NCI-H1436 treated with DMSO at 0.1 percent for 48 hours (cell line): Measurements from ENCODE around the gene MCOLN1.
A peak's percentile ranks its signal among the peaks of the same experiment; 100 is the strongest.

ENCODE experiments used
- DNase-seq: peaks from one replicate; lab custom pipeline; 2025; lab: John Stamatoyannopoulos, UW

Gene MCOLN1

GRCh38 chr19:7522072-7522922 is at the start of gene MCOLN1:
TSS of gene MCOLN1 (plus strand) at chr19:7522624. CDS start at chr19:7522751, 127 bp downstream.
- peak; percentile 57 for DNase-seq

GRCh38 chr19:7475665-7476064 is 46.8 kb upstream of the MCOLN1 start:
- no peak for DNase-seq

- no peak for DNase-seq
Observed at GRCh38 chr19:7476241-7476640, 46.2 kb upstream of the MCOLN1 start.

GRCh38 chr19:7476777-7477494 is 45.5 kb upstream of the MCOLN1 start:
- DNase-seq, result no peak

- no peak for DNase-seq
Observed at GRCh38 chr19:7477758-7478157, 44.7 kb upstream of the MCOLN1 start.

GRCh38 chr19:7478173-7478842 is 44.1 kb upstream of the MCOLN1 start:
- DNase-seq, result no peak

GRCh38 chr19:7478843-7479227 is 43.6 kb upstream of the MCOLN1 start:
- no peak for DNase-seq

- no peak for DNase-seq
Observed at GRCh38 chr19:7480222-7480969, 42.0 kb upstream of the MCOLN1 start.

- DNase-seq, result no peak
Observed at GRCh38 chr19:7480970-7481255, 41.5 kb upstream of the MCOLN1 start.

GRCh38 chr19:7482584-7483439 is 39.6 kb upstream of the MCOLN1 start:
- DNase-seq, result no peak

- no peak for DNase-seq
Observed at GRCh38 chr19:7483720-7484201, 38.7 kb upstream of the MCOLN1 start.

GRCh38 chr19:7486923-7487322 is 35.5 kb upstream of the MCOLN1 start:
- no peak for DNase-seq

- DNase-seq, result peak; percentile 49
Observed at GRCh38 chr19:7488736-7489353, 33.6 kb upstream of the MCOLN1 start, which contains the start of gene PEX11G. TSS of gene PEX11G (minus strand) at chr19:7489035. CDS start at chr19:7489010, 25 bp downstream.

GRCh38 chr19:7489609-7490044 is 32.8 kb upstream of the MCOLN1 start:
- DNase-seq, result no peak

- DNase-seq, result no peak
Observed at GRCh38 chr19:7492142-7492541, 30.3 kb upstream of the MCOLN1 start.

- no peak for DNase-seq
Observed at GRCh38 chr19:7492558-7492957, 29.9 kb upstream of the MCOLN1 start.

- no peak for DNase-seq
Observed at GRCh38 chr19:7494416-7495098, 27.9 kb upstream of the MCOLN1 start.

GRCh38 chr19:7497292-7497691 is 25.1 kb upstream of the MCOLN1 start:
- no peak for DNase-seq

GRCh38 chr19:7500811-7501450 is 21.5 kb upstream of the MCOLN1 start:
- DNase-seq, result peak; percentile 50
